ENCODE results near the gene DBP. TPM values are rescaled to one million over a fixed set of nuclear protein-coding genes. Genes with fewer than 3 reads are reported as not detected.

Gene DBP
- total and polyA plus RNA-seq, 2 of the 13 experiments (the other 11 are each of a cell fraction or from before 2014, with no cell fraction given), result 1.7 to 5.8 TPM

DNA sequence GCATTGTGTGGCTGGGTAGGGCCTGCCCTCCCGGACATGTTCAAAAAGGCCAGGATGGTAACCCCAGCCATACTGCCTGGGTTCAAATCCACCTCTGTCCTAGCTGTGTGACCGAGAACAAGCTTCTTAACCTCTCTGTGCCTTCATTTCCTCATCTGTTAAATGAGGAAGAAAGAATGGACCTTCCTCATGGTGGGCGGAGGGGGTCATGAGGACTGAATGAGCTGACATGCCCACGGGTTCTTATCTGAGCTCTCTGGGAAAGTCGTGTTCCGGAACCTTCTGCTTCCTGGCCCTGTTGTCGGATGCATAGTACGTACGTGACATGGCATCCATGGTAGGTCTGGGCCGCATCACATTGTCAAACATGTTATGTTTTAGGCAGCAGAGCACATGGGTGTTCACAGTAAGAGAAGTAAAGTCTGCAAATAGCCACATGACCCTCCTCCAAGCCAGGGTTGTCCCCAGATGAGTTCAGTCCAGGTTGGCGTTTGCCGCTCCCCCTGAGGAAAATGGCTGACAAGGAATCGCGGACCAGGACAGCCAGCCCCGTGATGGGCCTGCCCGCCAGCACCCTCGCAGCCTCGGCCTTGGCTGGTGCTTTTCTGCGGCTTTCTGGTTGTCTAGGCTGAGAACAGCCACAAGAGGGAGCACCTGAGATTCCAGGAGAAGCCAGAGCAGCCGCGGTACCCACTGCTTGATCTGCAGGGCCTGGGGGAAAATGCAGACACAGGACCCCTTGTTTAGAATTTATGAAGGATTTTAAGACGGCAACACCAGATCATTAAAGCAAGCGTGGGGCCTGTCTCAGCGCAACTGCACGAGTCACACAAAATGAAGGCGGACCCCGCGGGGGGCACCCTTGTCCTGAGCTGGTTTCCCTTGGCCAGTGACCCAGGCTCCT lies 38.0 kb upstream of the DBP start (continued):
- peak; percentile 50; the same call in 1 of the 2 replicates for TF ChIP-seq YEATS4 (CRISPR knock-in tag; IDR thresholded peaks at IDR 0.05; ENCODE audit: borderline replicate concordance)
- TF ChIP-seq, protein P1, sequence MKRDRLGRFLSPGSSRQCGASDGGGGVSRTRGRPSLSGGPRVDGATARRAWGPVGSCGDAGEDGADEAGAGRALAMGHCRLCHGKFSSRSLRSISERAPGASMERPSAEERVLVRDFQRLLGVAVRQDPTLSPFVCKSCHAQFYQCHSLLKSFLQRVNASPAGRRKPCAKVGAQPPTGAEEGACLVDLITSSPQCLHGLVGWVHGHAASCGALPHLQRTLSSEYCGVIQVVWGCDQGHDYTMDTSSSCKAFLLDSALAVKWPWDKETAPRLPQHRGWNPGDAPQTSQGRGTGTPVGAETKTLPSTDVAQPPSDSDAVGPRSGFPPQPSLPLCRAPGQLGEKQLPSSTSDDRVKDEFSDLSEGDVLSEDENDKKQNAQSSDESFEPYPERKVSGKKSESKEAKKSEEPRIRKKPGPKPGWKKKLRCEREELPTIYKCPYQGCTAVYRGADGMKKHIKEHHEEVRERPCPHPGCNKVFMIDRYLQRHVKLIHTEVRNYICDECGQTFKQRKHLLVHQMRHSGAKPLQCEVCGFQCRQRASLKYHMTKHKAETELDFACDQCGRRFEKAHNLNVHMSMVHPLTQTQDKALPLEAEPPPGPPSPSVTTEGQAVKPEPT (CRISPR knock-in tag; IDR thresholded peaks at IDR 0.05; ENCODE audit: low read depth), result peak; percentile 74; the same call in 1 of the 2 replicates
- TF ChIP-seq, protein P2, sequence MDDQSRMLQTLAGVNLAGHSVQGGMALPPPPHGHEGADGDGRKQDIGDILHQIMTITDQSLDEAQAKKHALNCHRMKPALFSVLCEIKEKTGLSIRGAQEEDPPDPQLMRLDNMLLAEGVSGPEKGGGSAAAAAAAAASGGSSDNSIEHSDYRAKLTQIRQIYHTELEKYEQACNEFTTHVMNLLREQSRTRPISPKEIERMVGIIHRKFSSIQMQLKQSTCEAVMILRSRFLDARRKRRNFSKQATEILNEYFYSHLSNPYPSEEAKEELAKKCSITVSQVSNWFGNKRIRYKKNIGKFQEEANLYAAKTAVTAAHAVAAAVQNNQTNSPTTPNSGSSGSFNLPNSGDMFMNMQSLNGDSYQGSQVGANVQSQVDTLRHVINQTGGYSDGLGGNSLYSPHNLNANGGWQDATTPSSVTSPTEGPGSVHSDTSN (CRISPR knock-in tag; IDR thresholded peaks at IDR 0.05; ENCODE audit: borderline replicate concordance), result no peak
- no peak for TF ChIP-seq MTF2 (CRISPR knock-in tag; IDR thresholded peaks at IDR 0.05; ENCODE audit: borderline replicate concordance)
- TF ChIP-seq XRCC5 (optimal IDR thresholded peaks at IDR 0.05; ENCODE audit: low read length), result peak; percentile 55
- 0 out of 2 replicates have a peak, but pooled peaks have one; percentile 24 for TF ChIP-seq ZMYM4 (CRISPR knock-in tag; IDR thresholded peaks at IDR 0.05)
- peak; percentile 84; the same call in 1 of the 2 replicates for TF ChIP-seq KDM2A (CRISPR knock-in tag; IDR thresholded peaks at IDR 0.05; ENCODE audit: borderline replicate concordance, low read depth)
- TF ChIP-seq ZNF777 (CRISPR knock-in tag; IDR thresholded peaks at IDR 0.05), result no peak
- TF ChIP-seq, protein P3, sequence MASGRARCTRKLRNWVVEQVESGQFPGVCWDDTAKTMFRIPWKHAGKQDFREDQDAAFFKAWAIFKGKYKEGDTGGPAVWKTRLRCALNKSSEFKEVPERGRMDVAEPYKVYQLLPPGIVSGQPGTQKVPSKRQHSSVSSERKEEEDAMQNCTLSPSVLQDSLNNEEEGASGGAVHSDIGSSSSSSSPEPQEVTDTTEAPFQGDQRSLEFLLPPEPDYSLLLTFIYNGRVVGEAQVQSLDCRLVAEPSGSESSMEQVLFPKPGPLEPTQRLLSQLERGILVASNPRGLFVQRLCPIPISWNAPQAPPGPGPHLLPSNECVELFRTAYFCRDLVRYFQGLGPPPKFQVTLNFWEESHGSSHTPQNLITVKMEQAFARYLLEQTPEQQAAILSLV (CRISPR knock-in tag; IDR thresholded peaks at IDR 0.05; ENCODE audit: borderline replicate concordance), result no peak
- no peak for TF ChIP-seq ZNF530 (CRISPR knock-in tag; IDR thresholded peaks at IDR 0.05; ENCODE audit: low read depth)
- TF ChIP-seq, protein P4, sequence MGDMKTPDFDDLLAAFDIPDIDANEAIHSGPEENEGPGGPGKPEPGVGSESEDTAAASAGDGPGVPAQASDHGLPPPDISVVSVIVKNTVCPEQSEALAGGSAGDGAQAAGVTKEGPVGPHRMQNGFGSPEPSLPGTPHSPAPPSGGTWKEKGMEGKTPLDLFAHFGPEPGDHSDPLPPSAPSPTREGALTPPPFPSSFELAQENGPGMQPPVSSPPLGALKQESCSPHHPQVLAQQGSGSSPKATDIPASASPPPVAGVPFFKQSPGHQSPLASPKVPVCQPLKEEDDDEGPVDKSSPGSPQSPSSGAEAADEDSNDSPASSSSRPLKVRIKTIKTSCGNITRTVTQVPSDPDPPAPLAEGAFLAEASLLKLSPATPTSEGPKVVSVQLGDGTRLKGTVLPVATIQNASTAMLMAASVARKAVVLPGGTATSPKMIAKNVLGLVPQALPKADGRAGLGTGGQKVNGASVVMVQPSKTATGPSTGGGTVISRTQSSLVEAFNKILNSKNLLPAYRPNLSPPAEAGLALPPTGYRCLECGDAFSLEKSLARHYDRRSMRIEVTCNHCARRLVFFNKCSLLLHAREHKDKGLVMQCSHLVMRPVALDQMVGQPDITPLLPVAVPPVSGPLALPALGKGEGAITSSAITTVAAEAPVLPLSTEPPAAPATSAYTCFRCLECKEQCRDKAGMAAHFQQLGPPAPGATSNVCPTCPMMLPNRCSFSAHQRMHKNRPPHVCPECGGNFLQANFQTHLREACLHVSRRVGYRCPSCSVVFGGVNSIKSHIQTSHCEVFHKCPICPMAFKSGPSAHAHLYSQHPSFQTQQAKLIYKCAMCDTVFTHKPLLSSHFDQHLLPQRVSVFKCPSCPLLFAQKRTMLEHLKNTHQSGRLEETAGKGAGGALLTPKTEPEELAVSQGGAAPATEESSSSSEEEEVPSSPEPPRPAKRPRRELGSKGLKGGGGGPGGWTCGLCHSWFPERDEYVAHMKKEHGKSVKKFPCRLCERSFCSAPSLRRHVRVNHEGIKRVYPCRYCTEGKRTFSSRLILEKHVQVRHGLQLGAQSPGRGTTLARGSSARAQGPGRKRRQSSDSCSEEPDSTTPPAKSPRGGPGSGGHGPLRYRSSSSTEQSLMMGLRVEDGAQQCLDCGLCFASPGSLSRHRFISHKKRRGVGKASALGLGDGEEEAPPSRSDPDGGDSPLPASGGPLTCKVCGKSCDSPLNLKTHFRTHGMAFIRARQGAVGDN (CRISPR knock-in tag; IDR thresholded peaks at IDR 0.05), result peak; percentile 67
- TF ChIP-seq KAT8 (CRISPR knock-in tag; IDR thresholded peaks at IDR 0.05), result 0 out of 2 replicates have a peak, but pooled peaks have one; percentile 51
- TF ChIP-seq, protein P5, sequence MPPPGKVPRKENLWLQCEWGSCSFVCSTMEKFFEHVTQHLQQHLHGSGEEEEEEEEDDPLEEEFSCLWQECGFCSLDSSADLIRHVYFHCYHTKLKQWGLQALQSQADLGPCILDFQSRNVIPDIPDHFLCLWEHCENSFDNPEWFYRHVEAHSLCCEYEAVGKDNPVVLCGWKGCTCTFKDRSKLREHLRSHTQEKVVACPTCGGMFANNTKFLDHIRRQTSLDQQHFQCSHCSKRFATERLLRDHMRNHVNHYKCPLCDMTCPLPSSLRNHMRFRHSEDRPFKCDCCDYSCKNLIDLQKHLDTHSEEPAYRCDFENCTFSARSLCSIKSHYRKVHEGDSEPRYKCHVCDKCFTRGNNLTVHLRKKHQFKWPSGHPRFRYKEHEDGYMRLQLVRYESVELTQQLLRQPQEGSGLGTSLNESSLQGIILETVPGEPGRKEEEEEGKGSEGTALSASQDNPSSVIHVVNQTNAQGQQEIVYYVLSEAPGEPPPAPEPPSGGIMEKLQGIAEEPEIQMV (CRISPR knock-in tag; IDR thresholded peaks at IDR 0.05; ENCODE audit: low read depth), result peak; percentile 83; the same call in 1 of the 2 replicates
- TF ChIP-seq, protein P6, sequence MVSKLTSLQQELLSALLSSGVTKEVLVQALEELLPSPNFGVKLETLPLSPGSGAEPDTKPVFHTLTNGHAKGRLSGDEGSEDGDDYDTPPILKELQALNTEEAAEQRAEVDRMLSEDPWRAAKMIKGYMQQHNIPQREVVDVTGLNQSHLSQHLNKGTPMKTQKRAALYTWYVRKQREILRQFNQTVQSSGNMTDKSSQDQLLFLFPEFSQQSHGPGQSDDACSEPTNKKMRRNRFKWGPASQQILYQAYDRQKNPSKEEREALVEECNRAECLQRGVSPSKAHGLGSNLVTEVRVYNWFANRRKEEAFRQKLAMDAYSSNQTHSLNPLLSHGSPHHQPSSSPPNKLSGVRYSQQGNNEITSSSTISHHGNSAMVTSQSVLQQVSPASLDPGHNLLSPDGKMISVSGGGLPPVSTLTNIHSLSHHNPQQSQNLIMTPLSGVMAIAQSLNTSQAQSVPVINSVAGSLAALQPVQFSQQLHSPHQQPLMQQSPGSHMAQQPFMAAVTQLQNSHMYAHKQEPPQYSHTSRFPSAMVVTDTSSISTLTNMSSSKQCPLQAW (CRISPR knock-in tag; IDR thresholded peaks at IDR 0.05), result peak; percentile 56; the same call in 1 of the 2 replicates
- 0 out of 2 replicates have a peak, but pooled peaks have one; percentile 17 for TF ChIP-seq ZNF12 (CRISPR knock-in tag; IDR thresholded peaks at IDR 0.05)

All from HepG2 (cell line).